GM12878 (cell line): Measurements from ENCODE around the gene RTCB.

Experiments used
- CTCF ChIP-seq, 3 experiments: IDR thresholded peaks in 2 of 3; conservative IDR thresholded peaks in 1 of 3; 2 replicates each; pipeline ENCODE4 v1.5.1; 2011; ENCODE audit warnings: low read depth in 3 of 3, low read length in 3 of 3, mild to moderate bottlenecking in 3 of 3, control low read depth in 2 of 3, moderate library complexity in 2 of 3, inconsistent platforms in 1 of 3, mixed read lengths in 1 of 3; ENCODE audit not compliant: control insufficient read depth in 2 of 3, insufficient read depth in 1 of 3; ENCODE audit errors: extremely low read depth in 1 of 3
- ELK1 ChIP-seq: IDR thresholded peaks from 2 replicates; pipeline ENCODE4 v1.6.1; 2012; ENCODE audit warnings: low read depth, low read length, improper control_type of control experiment
- EP300 ChIP-seq, 2 experiments: fragments of 150-350 bp in 1 of 2; IDR thresholded peaks; 2 replicates each; pipeline ENCODE4 v1.6.1; 2011 to 2012; ENCODE audit warnings: low read depth in 2 of 2, low read length in 2 of 2, borderline replicate concordance in 1 of 2, improper control_type of control experiment in 1 of 2, inconsistent platforms in 1 of 2; ENCODE audit not compliant: control insufficient read depth in 1 of 2
- HCFC1 ChIP-seq: fragments of 150-350 bp; IDR thresholded peaks from 2 replicates; pipeline ENCODE4 v1.6.1; 2014; ENCODE audit warnings: low read length
- HDAC2 ChIP-seq: fragments of 200-600 bp; sonication (generic); IDR thresholded peaks from 2 replicates; pipeline ENCODE4 v1.6.1; 2017
- POLR2A ChIP-seq: IDR thresholded peaks from 2 replicates; pipeline ENCODE4 v1.6.1; 2011; ENCODE audit warnings: low read depth, mild to moderate bottlenecking, low read length
- RELA ChIP-seq: fragments of 450-650 bp; IDR thresholded peaks from 2 replicates; pipeline ENCODE4 v1.8.0; 2014; ENCODE audit warnings: borderline replicate concordance; ENCODE audit not compliant: partially characterized antibody
- REST ChIP-seq: IDR thresholded peaks from 2 replicates; pipeline ENCODE4 v1.6.1; 2012; ENCODE audit warnings: mild to moderate bottlenecking, low read depth, low read length
- SKIL ChIP-seq: fragments of 450-650 bp; IDR thresholded peaks from 2 replicates; pipeline ENCODE4 v1.6.1; 2017; ENCODE audit warnings: mild to moderate bottlenecking, low read depth, inconsistent platforms; ENCODE audit not compliant: poor library complexity, severe bottlenecking
- TBL1XR1 ChIP-seq: IDR thresholded peaks from 2 replicates; pipeline ENCODE4 v1.6.1; 2012; ENCODE audit warnings: low read depth, low read length, improper control_type of control experiment
- YY1 ChIP-seq: IDR thresholded peaks from 2 replicates; pipeline ENCODE4 v1.6.1; 2011; ENCODE audit warnings: low read depth, mild to moderate bottlenecking, low read length
- ZNF274 ChIP-seq: IDR thresholded peaks from one replicate; pipeline ENCODE4 v1.8.0; 2011; ENCODE audit not compliant: insufficient read length, insufficient read depth
- TF ChIP-seq, protein P1 (sequence below): IDR thresholded peaks from 2 replicates; pipeline ENCODE4 v1.6.1; 2011; ENCODE audit warnings: low read depth, low read length, improper control_type of control experiment, borderline replicate concordance

DNA sequence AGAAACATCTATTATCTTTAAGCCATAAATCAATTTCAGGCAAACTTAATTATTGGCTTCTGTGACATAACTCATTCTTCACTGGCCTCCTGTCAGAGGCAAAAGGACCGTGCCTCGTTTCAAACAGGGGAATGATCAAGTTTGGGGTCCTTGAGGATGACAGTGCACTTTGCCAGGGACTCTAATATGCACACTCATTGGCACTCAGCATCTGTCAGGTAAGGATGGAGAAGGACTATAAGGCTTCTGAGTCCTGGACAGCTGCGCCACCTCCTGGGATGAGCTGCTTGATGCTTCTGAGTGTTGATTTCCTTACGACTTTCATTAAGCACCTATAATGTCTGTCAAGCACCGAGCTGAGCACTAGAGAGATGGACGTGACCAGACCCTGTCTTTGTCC is 32.0 kb upstream of the RTCB start:
- TF ChIP-seq ELK1 (no peak), EP300 (IDR thresholded peaks at IDR 0.05; ENCODE audit: borderline replicate concordance in 1 of 2, control insufficient read depth in 1 of 2, low read depth in 2 of 2, low read length in 2 of 2) (no peak), TBL1XR1 (no peak), CTCF (IDR thresholded peaks at IDR 0.05 in 2 of 3, conservative IDR thresholded peaks at IDR 0.05 in 1 of 3; ENCODE audit: control insufficient read depth in 2 of 3, extremely low read depth in 1 of 3, insufficient read depth in 1 of 3, low read depth in 3 of 3, low read length in 3 of 3) (peak; percentile 41 to 65 (median 53); a peak in 5 of 6 replicates), YY1 (no peak), RELA (no peak), POLR2A (no peak), ZNF274 (no peak), SKIL (no peak), REST (no peak), HCFC1 (no peak), HDAC2 (no peak)
- TF ChIP-seq, protein P1, sequence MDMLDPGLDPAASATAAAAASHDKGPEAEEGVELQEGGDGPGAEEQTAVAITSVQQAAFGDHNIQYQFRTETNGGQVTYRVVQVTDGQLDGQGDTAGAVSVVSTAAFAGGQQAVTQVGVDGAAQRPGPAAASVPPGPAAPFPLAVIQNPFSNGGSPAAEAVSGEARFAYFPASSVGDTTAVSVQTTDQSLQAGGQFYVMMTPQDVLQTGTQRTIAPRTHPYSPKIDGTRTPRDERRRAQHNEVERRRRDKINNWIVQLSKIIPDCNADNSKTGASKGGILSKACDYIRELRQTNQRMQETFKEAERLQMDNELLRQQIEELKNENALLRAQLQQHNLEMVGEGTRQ: no peak
